Activated T-cell treated with anti-CD3 and anti-CD28 coated beads, Interleukin-2, amount 50 U/mL, for 24 hours (primary cell): ENCODE measurements around the gene STARD10.
A peak's percentile ranks its signal among the peaks of the same experiment; 100 is the strongest.

Source experiments
- DNase-seq: peaks from one replicate; pipeline ENCODE4 v3.0.0-alpha.2; 2020
- H3K27ac Mint-ChIP-seq: 2 replicates; pipeline ENCODE4 v1.8.0; 2020; ENCODE audit warnings: mild to moderate bottlenecking, mixed read lengths
- H3K27me3 Mint-ChIP-seq: 2 replicates; pipeline ENCODE4 v1.8.0; 2020; ENCODE audit warnings: mixed read lengths
- H3K36me3 Mint-ChIP-seq: 2 replicates; pipeline ENCODE4 v1.8.0; 2020; ENCODE audit warnings: low read depth, mixed read lengths
- H3K4me1 Mint-ChIP-seq: 2 replicates; pipeline ENCODE4 v1.8.0; 2020; ENCODE audit warnings: low read depth, mixed read lengths
- H3K4me3 Mint-ChIP-seq: 2 replicates; pipeline ENCODE4 v1.8.0; 2020; ENCODE audit warnings: mild to moderate bottlenecking, moderate library complexity, mixed read lengths
- H3K9me3 Mint-ChIP-seq: 2 replicates; pipeline ENCODE4 v1.8.0; 2020; ENCODE audit warnings: mixed read lengths

The STARD10 gene

GRCh38 chr11:72746821-72747220 lies 47.0 kb downstream of the STARD10 start:
- Mint-ChIP-seq H3K36me3 (peaks cover 9% of the 10 kb centered on the region), H3K27ac (peak overlapping the region; percentile 23), H3K4me3 (no peak overlapping the region), H3K27me3 (no peaks in the 10 kb centered on the region), H3K4me1 (peaks cover 62% of the 10 kb centered on the region), H3K9me3 (no peaks in the 10 kb centered on the region)
- no peak for DNase-seq

DNA sequence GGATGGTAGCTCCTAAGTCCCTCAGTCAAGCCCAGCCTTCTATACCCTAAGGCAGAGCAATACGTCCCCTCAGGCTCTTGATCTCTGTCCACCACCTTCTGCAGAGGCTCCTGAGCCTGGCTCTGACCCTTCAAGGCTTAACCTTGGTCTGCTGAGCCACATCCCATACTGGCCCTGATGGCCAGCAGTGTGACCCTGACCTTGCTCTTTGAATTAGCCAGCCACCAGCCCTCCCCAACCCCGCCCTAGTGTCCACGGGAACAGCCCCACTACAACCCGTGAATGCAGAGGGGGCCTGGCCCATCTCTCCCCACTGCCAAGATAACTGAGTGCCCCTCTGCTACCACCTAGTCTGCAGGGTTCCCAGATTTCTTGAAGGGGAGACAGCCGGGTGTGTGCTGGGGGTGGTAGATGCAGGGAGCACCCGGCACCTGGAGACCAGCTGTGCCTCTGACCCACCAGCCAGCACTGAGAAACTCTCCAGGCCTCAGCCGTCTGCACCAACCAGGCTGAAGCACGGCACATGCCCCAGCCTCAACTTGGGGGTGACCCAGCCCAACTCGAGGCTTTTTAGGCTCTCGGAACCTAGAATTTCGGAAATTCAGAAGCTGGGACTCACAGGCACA lies 47.8 kb downstream of the STARD10 start:
- Mint-ChIP-seq H3K36me3 (peaks cover 6% of the 10 kb centered on the region), H3K27me3 (no peaks in the 10 kb centered on the region), H3K9me3 (no peaks in the 10 kb centered on the region), H3K4me1 (peaks cover 65% of the 10 kb centered on the region), H3K27ac (no peak overlapping the region), H3K4me3 (no peak overlapping the region)
- DNase-seq = no peak

DNA sequence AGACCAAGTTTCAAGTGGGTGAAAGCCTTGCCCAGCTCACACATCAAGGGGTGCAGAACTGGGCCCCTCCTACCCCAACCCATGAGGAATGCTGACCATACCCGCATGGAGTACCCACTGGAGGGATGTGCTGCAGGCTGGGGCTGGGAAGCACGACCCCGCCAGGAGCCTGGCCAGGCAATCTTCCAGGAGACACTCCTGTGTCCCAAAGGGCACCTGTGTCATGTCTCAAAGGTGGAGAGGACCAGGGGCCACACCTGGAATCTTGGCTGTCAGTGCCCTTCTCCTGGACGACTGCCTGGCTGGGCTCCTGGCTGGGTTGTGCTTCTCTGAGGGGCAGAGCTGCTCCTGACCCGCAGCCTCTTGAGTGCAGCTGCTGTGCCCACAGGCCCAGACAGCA lies 48.3 kb downstream of the STARD10 start:
- H3K27me3 Mint-ChIP-seq = no peaks in the 10 kb centered on the region
- no peak for DNase-seq
- H3K9me3 Mint-ChIP-seq = no peaks in the 10 kb centered on the region
- peaks cover 65% of the 10 kb centered on the region for H3K4me1 Mint-ChIP-seq
- H3K27ac Mint-ChIP-seq = no peak overlapping the region
- H3K36me3 Mint-ChIP-seq = peaks cover 6% of the 10 kb centered on the region
- no peak overlapping the region for H3K4me3 Mint-ChIP-seq

DNA sequence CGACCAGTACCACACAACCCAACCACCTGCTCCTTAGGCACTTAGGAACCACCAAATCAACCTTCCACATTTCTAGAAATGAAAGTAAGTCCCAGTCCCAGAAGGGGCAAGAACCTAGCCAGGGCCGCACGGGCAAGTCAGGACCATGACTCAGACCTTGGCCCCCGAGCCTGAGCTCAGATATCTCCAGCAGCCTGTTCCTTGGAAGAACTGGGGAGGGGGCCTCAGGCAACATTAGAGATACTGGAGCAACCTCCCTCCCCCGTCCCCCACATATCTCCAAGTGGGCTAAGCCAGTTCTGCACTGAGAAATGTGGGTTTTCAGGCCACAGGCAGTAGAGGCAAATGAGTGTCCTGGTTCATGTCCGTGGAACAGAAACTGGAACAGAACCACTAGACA lies 49.4 kb downstream of the STARD10 start:
- no peaks in the 10 kb centered on the region for H3K9me3 Mint-ChIP-seq
- H3K27me3 Mint-ChIP-seq = no peaks in the 10 kb centered on the region
- peaks cover 6% of the 10 kb centered on the region for H3K36me3 Mint-ChIP-seq
- H3K4me1 Mint-ChIP-seq = peaks cover 68% of the 10 kb centered on the region
- DNase-seq = no peak
- no peak overlapping the region for H3K4me3 Mint-ChIP-seq
- H3K27ac Mint-ChIP-seq = peak overlapping the region; percentile 72

- no peaks in the 10 kb centered on the region for H3K27me3 Mint-ChIP-seq
- no peaks in the 10 kb centered on the region for H3K9me3 Mint-ChIP-seq
- peak overlapping the region; percentile 72 for H3K27ac Mint-ChIP-seq
- H3K4me1 Mint-ChIP-seq = peaks cover 65% of the 10 kb centered on the region
- peaks cover 2% of the 10 kb centered on the region for H3K36me3 Mint-ChIP-seq
- no peak overlapping the region for H3K4me3 Mint-ChIP-seq
- DNase-seq = no peak
Measured at GRCh38 chr11:72743321-72744221, 50.3 kb downstream of the STARD10 start.

DNA sequence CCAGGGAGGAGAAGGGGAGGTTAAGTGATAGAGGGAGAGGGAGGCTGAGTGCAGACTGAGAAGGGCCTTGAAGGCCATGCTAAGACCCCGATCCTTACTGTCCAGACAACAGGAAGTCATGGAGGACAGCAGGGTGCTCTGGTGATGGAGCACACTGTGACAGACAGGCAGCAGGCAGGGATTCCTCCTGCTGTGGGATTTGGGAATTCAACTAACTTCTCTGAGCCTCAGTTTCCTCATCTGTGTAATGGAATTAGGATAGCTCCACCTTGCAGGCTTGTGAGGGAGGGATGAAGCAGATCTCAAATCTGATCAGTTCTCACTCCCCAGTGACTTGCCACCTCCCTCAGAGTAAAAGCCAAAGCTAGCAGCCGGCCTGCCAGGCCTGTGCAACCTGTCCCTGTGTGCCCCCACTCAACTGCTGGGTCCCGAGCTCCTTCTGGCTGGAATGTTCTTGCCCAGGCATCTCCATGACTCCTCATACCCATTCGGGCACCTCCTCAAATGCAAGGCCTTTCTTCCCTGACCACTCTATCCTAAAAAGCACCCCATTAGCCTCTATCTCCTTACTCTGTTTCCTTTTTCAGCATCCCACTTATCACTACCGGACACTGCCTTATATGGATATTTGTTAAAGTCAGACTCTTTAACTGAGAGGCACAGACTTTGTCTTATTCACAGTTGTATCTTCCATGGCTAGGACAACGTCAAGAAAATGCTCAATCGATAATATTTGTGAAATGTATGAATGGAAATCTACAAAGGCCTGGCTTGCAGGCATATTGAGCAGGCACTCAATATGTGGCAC lies 51.1 kb downstream of the STARD10 start:
- H3K4me3 Mint-ChIP-seq = no peak overlapping the region

DNA sequence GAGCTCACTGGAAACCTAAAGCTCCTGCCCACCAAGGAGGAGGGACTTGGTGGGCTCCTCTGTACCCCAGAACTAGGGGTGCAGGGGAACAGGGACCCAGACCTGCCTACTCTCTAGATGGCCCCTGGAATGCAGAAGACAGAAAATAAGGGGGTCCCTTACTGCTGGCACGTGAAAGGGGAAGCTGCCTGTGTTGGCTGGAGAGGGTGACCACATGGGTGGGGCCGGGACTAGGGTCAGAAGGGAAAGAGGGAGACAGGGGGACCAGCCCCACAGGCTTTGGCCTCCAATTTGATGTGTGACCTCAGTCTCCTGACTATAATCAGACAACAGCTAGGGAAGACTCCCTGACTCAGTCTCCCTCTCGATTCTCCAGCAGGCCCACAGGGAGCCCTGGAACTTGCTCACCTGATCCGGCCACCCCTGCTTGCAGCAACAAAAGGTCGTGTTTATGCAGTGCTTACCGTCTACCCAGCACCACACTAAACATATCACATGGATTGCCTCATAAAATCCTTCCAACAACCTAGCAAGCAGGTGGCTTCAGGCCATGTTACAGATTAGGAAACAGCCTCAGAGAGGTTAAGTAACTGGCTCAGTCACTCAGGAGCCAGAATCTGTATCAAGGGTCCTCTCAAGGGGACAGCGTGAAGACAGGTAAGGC lies 51.9 kb downstream of the STARD10 start:
- no peak for DNase-seq
- Mint-ChIP-seq H3K4me1 (peaks cover 75% of the 10 kb centered on the region), H3K4me3 (no peak overlapping the region), H3K36me3 (peaks cover 2% of the 10 kb centered on the region), H3K9me3 (no peaks in the 10 kb centered on the region), H3K27me3 (no peaks in the 10 kb centered on the region), H3K27ac (peak overlapping the region; percentile 74)

More for the DNA sequence above, 51.1 kb downstream of the STARD10 start:
- Mint-ChIP-seq H3K27ac (peak overlapping the region; percentile 74), H3K27me3 (no peaks in the 10 kb centered on the region), H3K9me3 (no peaks in the 10 kb centered on the region), H3K36me3 (no peaks in the 10 kb centered on the region), H3K4me1 (peaks cover 70% of the 10 kb centered on the region)
- no peak for DNase-seq

DNA sequence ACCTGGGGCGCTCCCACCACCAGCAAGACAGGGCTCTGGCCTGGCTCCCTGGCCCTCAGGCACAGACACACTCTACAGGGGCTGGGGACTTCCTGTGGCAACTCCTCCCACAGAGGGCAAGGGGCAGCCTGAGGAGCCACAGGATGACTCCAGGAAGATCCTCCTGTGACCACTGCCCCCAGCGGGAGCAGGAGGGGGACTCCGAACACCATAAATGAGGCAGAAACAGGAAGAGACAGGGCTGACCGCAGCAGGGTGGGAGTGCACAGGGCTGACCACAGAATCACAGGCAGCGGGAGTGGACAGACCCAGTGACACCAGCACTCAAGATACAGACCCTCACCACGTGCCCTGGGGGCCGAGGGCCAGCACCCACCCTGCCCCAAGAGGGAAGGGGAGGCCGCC lies 52.4 kb downstream of the STARD10 start:
- Mint-ChIP-seq H3K4me1 (peaks cover 80% of the 10 kb centered on the region), H3K27ac (peak overlapping the region; percentile 99), H3K4me3 (no peak overlapping the region)

DNA sequence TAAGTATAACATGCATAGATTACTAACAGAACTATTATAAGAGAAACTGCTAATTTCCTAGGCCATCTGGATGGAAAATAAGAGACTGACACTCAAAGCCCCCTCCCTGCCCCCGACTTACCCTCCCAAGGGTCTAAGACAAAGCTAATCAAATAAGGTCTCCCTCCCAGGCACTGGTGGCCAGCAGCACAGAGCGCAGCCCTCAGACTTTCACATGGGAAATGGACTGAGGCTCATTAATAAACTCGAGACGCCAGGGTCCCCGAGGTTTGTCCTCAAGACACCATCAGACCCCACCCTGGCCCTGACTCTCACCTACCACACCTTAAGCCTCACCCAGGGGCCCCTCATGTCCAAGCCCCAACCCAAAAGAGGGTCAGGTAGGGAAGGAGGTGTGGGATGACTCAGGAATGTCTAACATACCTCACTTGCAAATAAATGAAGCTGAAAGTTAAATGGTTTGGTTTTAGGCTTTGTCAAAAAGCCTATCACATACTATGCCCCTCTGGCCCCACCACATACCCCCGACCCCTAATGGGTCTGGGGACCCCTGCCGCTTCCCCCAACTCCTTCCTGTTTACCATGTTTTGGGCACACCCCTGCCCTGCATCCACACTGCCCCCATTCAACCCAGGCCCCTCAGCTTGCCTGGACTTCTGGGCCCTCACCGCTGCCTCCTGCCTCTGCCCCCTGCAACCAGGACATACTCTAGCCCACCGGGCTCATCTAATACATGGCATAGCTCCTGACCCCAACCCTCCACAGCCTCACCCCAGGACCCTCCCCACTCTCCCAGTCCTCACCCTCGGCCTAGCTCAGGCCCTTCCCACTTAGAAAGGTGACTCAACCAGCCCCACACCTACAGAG lies 53.1 kb downstream of the STARD10 start:
- H3K36me3 Mint-ChIP-seq = peaks cover 4% of the 10 kb centered on the region
- DNase-seq = no peak
- H3K4me3 Mint-ChIP-seq = no peak overlapping the region
- peak overlapping the region; percentile 99 for H3K27ac Mint-ChIP-seq
- peaks cover 80% of the 10 kb centered on the region for H3K4me1 Mint-ChIP-seq
- H3K27me3 Mint-ChIP-seq = no peaks in the 10 kb centered on the region
- no peaks in the 10 kb centered on the region for H3K9me3 Mint-ChIP-seq

More for the DNA sequence above, 52.4 kb downstream of the STARD10 start:
- DNase-seq = no peak
- Mint-ChIP-seq H3K36me3 (peaks cover 4% of the 10 kb centered on the region), H3K9me3 (no peaks in the 10 kb centered on the region), H3K27me3 (no peaks in the 10 kb centered on the region)

DNA sequence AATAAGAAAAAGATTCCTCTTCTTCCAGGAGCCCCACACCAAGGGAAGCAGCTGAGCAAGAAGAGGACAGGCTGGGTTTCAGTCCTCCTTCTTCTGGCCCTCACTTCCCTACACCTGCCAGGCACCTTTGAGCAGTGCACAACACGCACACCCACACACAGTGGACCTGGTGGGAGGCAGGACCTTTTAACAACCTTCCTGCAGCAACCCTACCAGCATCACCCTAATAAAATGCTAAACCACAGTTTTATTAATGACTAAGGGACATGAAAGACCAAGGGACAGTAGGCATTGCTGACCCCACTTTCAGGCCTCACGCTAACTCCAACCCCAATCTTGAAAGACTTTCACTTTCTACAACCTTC lies 53.8 kb downstream of the STARD10 start:
- H3K27me3 Mint-ChIP-seq = no peaks in the 10 kb centered on the region
- H3K27ac Mint-ChIP-seq = peak overlapping the region; percentile 99
- H3K4me1 Mint-ChIP-seq = peaks cover 83% of the 10 kb centered on the region
- H3K36me3 Mint-ChIP-seq = peaks cover 4% of the 10 kb centered on the region
- H3K9me3 Mint-ChIP-seq = no peaks in the 10 kb centered on the region
- no peak for DNase-seq
- no peak overlapping the region for H3K4me3 Mint-ChIP-seq

- H3K4me3 Mint-ChIP-seq = no peak overlapping the region
- H3K4me1 Mint-ChIP-seq = peaks cover 80% of the 10 kb centered on the region
- H3K9me3 Mint-ChIP-seq = no peaks in the 10 kb centered on the region
- peaks cover 4% of the 10 kb centered on the region for H3K36me3 Mint-ChIP-seq
- DNase-seq = no peak
- H3K27me3 Mint-ChIP-seq = no peaks in the 10 kb centered on the region
- peak overlapping the region; percentile 99 for H3K27ac Mint-ChIP-seq
Measured at GRCh38 chr11:72739240-72740059, 54.4 kb downstream of the STARD10 start.

- peak overlapping the region; percentile 99 for H3K27ac Mint-ChIP-seq
- DNase-seq = no peak
- no peak overlapping the region for H3K4me3 Mint-ChIP-seq
- peaks cover 4% of the 10 kb centered on the region for H3K36me3 Mint-ChIP-seq
- H3K27me3 Mint-ChIP-seq = no peaks in the 10 kb centered on the region
- no peaks in the 10 kb centered on the region for H3K9me3 Mint-ChIP-seq
- H3K4me1 Mint-ChIP-seq = peaks cover 70% of the 10 kb centered on the region
Measured at GRCh38 chr11:72738199-72739141, 55.4 kb downstream of the STARD10 start.
